ENCODE results near the gene C1QTNF2.

DNA sequence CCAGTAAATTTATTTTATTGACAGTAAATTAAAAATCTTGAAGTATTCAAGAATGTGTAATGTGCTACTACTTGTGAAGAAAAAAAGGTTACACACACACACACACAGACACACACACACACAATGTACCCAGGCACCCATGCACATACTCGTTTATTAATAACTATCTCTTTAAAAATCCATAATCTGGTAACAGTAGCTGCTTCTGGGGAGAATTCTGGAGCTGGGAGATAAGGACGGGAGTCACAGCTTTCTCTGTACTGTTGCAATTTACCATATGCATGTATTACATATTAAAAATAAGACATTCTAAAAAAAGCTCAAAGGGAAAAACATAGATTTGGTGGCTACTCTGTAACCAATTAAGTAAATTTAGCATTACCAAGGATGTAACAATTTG, 7.9 kb upstream of the C1QTNF2 start:
- TF ChIP-seq POLR2AphosphoS5 (IDR thresholded peaks at IDR 0.05; ENCODE audit: borderline replicate concordance, low read depth, low read length) (no peak), EZH2 (IDR thresholded peaks at IDR 0.05) (no peak), FOXP2 (optimal IDR thresholded peaks at IDR 0.05; ENCODE audit: control extremely low read depth, extremely low read length, insufficient read depth) (no peak)

All from SK-N-MC (cell line).